Cardiac atrium fibroblast (primary cell): ENCODE results near the gene FN1. TPM values are rescaled to one million over a fixed set of nuclear protein-coding genes. Genes with fewer than 3 reads are reported as not detected.

Experiments used
- total RNA-seq: library from RNA; depleted of rRNA; stranded (reverse); fragments of >200 nt; gene quantifications from 2 replicates; pipeline ENCODE4 v1.2.3, GENCODE V29; 2015

Gene FN1
- 27,606 and 34,158 TPM in 2 replicates for total RNA-seq

GRCh38 chr2:215435870-215436704, at the start of gene FN1:
TSS of gene FN1 (minus strand) at chr2:215436068. CDS start at chr2:215435802, 266 bp downstream.

DNA sequence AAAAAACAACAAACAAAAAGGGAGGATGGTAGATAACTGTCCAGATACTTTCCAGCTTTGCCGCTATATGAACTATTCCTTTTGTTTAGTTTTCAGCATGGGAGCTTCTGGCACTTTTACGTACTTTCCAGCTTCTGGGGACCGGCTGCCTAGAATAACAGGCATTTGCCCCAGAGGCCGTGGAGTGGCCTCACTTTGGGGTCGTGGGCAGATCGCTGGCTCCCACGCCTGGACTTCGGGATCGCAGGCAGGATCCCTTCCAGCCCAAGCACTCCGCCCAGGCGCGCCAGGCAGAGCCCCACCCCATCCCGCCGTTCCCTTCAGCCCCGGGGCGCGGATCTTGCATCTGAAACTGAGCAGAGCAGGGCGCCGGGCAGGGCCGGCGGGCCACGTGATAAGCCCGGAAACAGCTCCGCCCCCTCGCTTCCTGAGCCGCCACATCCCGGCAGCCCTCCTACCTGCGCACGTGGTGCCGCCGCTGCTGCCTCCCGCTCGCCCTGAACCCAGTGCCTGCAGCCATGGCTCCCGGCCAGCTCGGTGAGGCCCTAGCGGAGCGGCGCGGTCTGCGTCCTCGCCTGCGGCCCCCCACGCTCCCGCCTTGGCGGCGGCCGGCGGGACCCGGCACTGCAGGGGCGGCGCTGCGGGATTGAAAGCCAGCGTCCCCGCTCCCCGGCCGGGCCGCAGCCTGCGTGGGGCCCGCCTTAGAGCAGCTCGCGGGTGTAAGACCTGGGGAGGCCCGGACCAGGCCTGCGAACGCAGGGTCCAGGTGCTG, 124.1 kb downstream of the FN1 start, which contains the start of gene ATIC:
TSS of gene ATIC (plus strand) at position 435 of the 772 bp plus-strand sequence. CDS start at position 519, 84 bp downstream.

Other genes starting within 250 kb of the FN1 start
- 11.4 and 38.2 TPM in 2 replicates for gene ATIC, start 124.0 kb downstream of the FN1 start, total RNA-seq